Measurements from ENCODE around the gene LHX1.

- no peak for TF ChIP-seq ZBTB40 (IDR thresholded peaks at IDR 0.05; ENCODE audit: borderline replicate concordance)
- TF ChIP-seq EP300 (IDR thresholded peaks at IDR 0.05; ENCODE audit: borderline replicate concordance in 1 of 2, control insufficient read depth in 1 of 2, low read depth in 2 of 2, low read length in 2 of 2): no peak
- no peak for TF ChIP-seq HDAC6 (IDR thresholded peaks at IDR 0.05; ENCODE audit: unreplicated experiment)
- no peak for TF ChIP-seq HDAC2 (IDR thresholded peaks at IDR 0.05)
- TF ChIP-seq POLR2AphosphoS5 (IDR thresholded peaks at IDR 0.05; ENCODE audit: low read length): no peak
- no peak for TF ChIP-seq CTCF (IDR thresholded peaks at IDR 0.05 in 2 of 3, conservative IDR thresholded peaks at IDR 0.05 in 1 of 3; ENCODE audit: control insufficient read depth in 2 of 3, extremely low read depth in 1 of 3, insufficient read depth in 1 of 3, low read depth in 3 of 3, low read length in 3 of 3)
- TF ChIP-seq RCOR1 (conservative IDR thresholded peaks at IDR 0.05; ENCODE audit: low read depth, low read length): no peak
- no peak for TF ChIP-seq SP1 (IDR thresholded peaks at IDR 0.05; ENCODE audit: low read depth, low read length)
- no peak for TF ChIP-seq SREBF2 (IDR thresholded peaks at IDR 0.05; ENCODE audit: low read length)
- no peak for TF ChIP-seq EZH2 (IDR thresholded peaks at IDR 0.05; ENCODE audit: borderline replicate concordance, control insufficient read depth, low read depth, low read length)
- TF ChIP-seq NFIC (IDR thresholded peaks at IDR 0.05; ENCODE audit: low read depth, low read length): no peak
Observed at GRCh38 chr17:36922175-36922574, 15.1 kb upstream of the LHX1 start.

All from GM12878 (cell line).